HepG2 (cell line): Measurements from ENCODE around the gene TMEM14B. TPM values are rescaled to one million over a fixed set of nuclear protein-coding genes. Genes with fewer than 3 reads are reported as not detected.

Experiments
- BHLHE40 ChIP-seq: IDR thresholded peaks from 2 replicates; pipeline ENCODE4 v1.6.1; 2011; ENCODE audit warnings: low read length, improper control_type of control experiment
- CREM ChIP-seq, 2 experiments: sonication (generic) in 1 of 2; formaldehyde crosslinking in 1 of 2; IDR thresholded peaks; 2 replicates each; pipeline versions ENCODE4 v1.4.0 to v1.6.1; 2016 to 2020; ENCODE audit warnings: antibody characterized with exemption in 1 of 2, mild to moderate bottlenecking in 1 of 2, missing genetic modification reagents in 1 of 2
- CSRNP2 ChIP-seq: sonication (generic); formaldehyde crosslinking; conservative IDR thresholded peaks from 2 replicates; pipeline ENCODE4 v1.8.0; 2022; ENCODE audit warnings: low read depth, missing genetic modification reagents
- FLYWCH1 ChIP-seq: sonication (generic); formaldehyde crosslinking; IDR thresholded peaks from 2 replicates; pipeline ENCODE4 v1.8.1; 2023; ENCODE audit warnings: mild to moderate bottlenecking, missing genetic modification reagents
- FOXP4 ChIP-seq: sonication (generic); formaldehyde crosslinking; IDR thresholded peaks from 2 replicates; pipeline ENCODE4 v1.4.0; 2020; ENCODE audit warnings: missing genetic modification reagents
- GLI4 ChIP-seq: sonication (generic); formaldehyde crosslinking; IDR thresholded peaks from 2 replicates; pipeline ENCODE4 v1.5.1; 2020; ENCODE audit warnings: missing genetic modification reagents, mild to moderate bottlenecking, moderate library complexity, borderline replicate concordance
- HNF1B ChIP-seq: sonication (generic); formaldehyde crosslinking; IDR thresholded peaks from 2 replicates; pipeline ENCODE4 v1.5.1; 2020; ENCODE audit warnings: mild to moderate bottlenecking, moderate library complexity, missing genetic modification reagents
- KMT2B ChIP-seq: IDR thresholded peaks from 2 replicates; pipeline ENCODE4 v1.6.1; 2016; ENCODE audit warnings: missing genetic modification reagents, missing compliant biosample characterization
- MXD3 ChIP-seq: IDR thresholded peaks from 2 replicates; pipeline ENCODE4 v1.6.1; 2016; ENCODE audit warnings: mild to moderate bottlenecking, missing biosample characterization, missing genetic modification reagents
- MXI1 ChIP-seq: IDR thresholded peaks from 3 replicates; pipeline ENCODE4 v1.6.1; 2012; ENCODE audit warnings: low read depth, low read length, inconsistent platforms, borderline replicate concordance
- NFE2L2 ChIP-seq: fragments of 150-350 bp; IDR thresholded peaks from 2 replicates; pipeline ENCODE4 v1.6.1; 2014; ENCODE audit warnings: low read length
- PLSCR1 ChIP-seq: sonication (generic); formaldehyde crosslinking; IDR thresholded peaks from 2 replicates; pipeline ENCODE4 v1.5.0; 2020; ENCODE audit warnings: missing genetic modification reagents, mild to moderate bottlenecking, borderline replicate concordance
- TSC22D2 ChIP-seq: sonication (generic); formaldehyde crosslinking; IDR thresholded peaks from 2 replicates; pipeline ENCODE4 v1.5.1; 2020; ENCODE audit warnings: missing genetic modification reagents, mild to moderate bottlenecking, borderline replicate concordance
- ZBTB14 ChIP-seq: sonication (generic); formaldehyde crosslinking; IDR thresholded peaks from 2 replicates; pipeline ENCODE4 v1.4.0; 2020; ENCODE audit warnings: missing genetic modification reagents
- ZKSCAN5 ChIP-seq: sonication (generic); formaldehyde crosslinking; IDR thresholded peaks from 2 replicates; pipeline ENCODE4 v1.5.1; 2020; ENCODE audit warnings: mild to moderate bottlenecking, missing genetic modification reagents
- ZNF18 ChIP-seq: sonication (generic); formaldehyde crosslinking; IDR thresholded peaks from 2 replicates; pipeline ENCODE4 v1.8.0; 2022; ENCODE audit warnings: mild to moderate bottlenecking, missing genetic modification reagents; ENCODE audit not compliant: insufficient replicate concordance
- ZNF350 ChIP-seq: sonication (generic); formaldehyde crosslinking; IDR thresholded peaks from 2 replicates; pipeline ENCODE4 v1.4.0; 2020; ENCODE audit warnings: mild to moderate bottlenecking, low read depth, missing genetic modification reagents, borderline replicate concordance
- ZNF430 ChIP-seq: sonication (generic); formaldehyde crosslinking; IDR thresholded peaks from 2 replicates; pipeline ENCODE4 v1.9.0; 2021; ENCODE audit warnings: mild to moderate bottlenecking, missing genetic modification reagents
- ZNF749 ChIP-seq: sonication (generic); formaldehyde crosslinking; IDR thresholded peaks from 2 replicates; pipeline ENCODE4 v1.8.0; 2022; ENCODE audit warnings: mild to moderate bottlenecking, missing genetic modification reagents, moderate library complexity, borderline replicate concordance
- polyA plus RNA-seq, 8 experiments: library from polyadenylated mRNA; depleted of rRNA in 3 of 8; stranded (reverse) in 7 of 8; unstranded in 1 of 8; fragments of >200 nt; fragmentation: Illumina TruSeq in 4 of 8; extraction: Trizol in 4 of 8; gene quantifications; 2 replicates each; pipeline versions ENCODE4 v1.2.1 to v1.2.3, GENCODE V29; 2011 to 2016; ENCODE audit warnings: low read depth in 4 of 8, missing spikeins in 1 of 8, mixed read lengths in 1 of 8; ENCODE audit not compliant: insufficient read depth in 1 of 8
- total RNA-seq, 5 experiments: library from RNA; depleted of rRNA; stranded (reverse); fragments of >200 nt; fragmentation: Illumina TruSeq; extraction: Trizol; gene quantifications; 2 replicates each; pipeline ENCODE4 v1.2.3, GENCODE V29; 2016; ENCODE audit warnings: low read depth in 1 of 5

Gene TMEM14B
- total and polyA plus RNA-seq, 2 of the 13 experiments (the other 11 are each of a cell fraction or from before 2014, with no cell fraction given) = 133 to 200 TPM

- TF ChIP-seq FOXP4 (CRISPR knock-in tag) (no peak), CREM (IDR thresholded peaks at IDR 0.05) (no peak), CREM (CRISPR knock-in tag; IDR thresholded peaks at IDR 0.05) (no peak), ZBTB14 (CRISPR knock-in tag) (no peak), BHLHE40 (no peak), KMT2B (peak; percentile 31; the same call in 1 of the 2 replicates), CSRNP2 (CRISPR knock-in tag) (no peak), NFE2L2 (no peak), PLSCR1 (CRISPR knock-in tag) (no peak), ZKSCAN5 (CRISPR knock-in tag) (no peak), MXI1 (no peak), ZNF749 (CRISPR knock-in tag) (no peak), GLI4 (CRISPR knock-in tag) (no peak), TSC22D2 (CRISPR knock-in tag) (no peak), HNF1B (CRISPR knock-in tag) (no peak; the same call in 1 of the 2 replicates), MXD3 (CRISPR knock-in tag) (peak; percentile 66; the same call in 1 of the 2 replicates), ZNF430 (CRISPR knock-in tag) (peak; percentile 67; the same call in 1 of the 2 replicates), FLYWCH1 (no peak), ZNF18 (peak; percentile 50), ZNF350 (CRISPR knock-in tag) (0 out of 2 replicates have a peak, but pooled peaks have one; percentile 32)
Observed at GRCh38 chr6:10720265-10720959, 27.2 kb upstream of the TMEM14B start (continued).
